OCI-LY3 (cell line): ENCODE results near the gene ASCC1.
A peak's percentile ranks its signal among the peaks of the same experiment; 100 is the strongest.

Experiments used
- H2AFZ ChIP-seq: fragments of 200-600, 300-600 bp; shearing (Covaris generic); 2 replicates; pipeline ENCODE4 v1.6.0; 2014; ENCODE audit warnings: antibody characterized with exemption, low read depth, low read length
- H3K27ac ChIP-seq: fragments of 200-600, 300-600 bp; sonication (generic); 2 replicates; pipeline ENCODE4 v1.5.1; 2014; ENCODE audit warnings: mild to moderate bottlenecking, low read length, moderate library complexity, mixed read lengths
- H3K27me3 ChIP-seq: fragments of 200-600, 300-600 bp; sonication (generic); 2 replicates; pipeline ENCODE4 v1.6.1; 2014; ENCODE audit warnings: low read depth, low read length, mixed read lengths
- H3K36me3 ChIP-seq: fragments of 200-600, 300-600 bp; sonication (generic); replicated peaks from 2 replicates; pipeline ENCODE3; 2014; ENCODE audit warnings: low read depth, low read length, mixed read lengths
- H3K4me1 ChIP-seq: fragments of 300-600, 200-600 bp; sonication (generic); 2 replicates; pipeline ENCODE4 v1.6.1; 2014; ENCODE audit warnings: low read length, mixed read lengths
- H3K4me2 ChIP-seq: fragments of 200-600, 300-600 bp; sonication (generic); 2 replicates; pipeline ENCODE4 v1.6.1; 2014; ENCODE audit warnings: low read length, mixed read lengths
- H3K4me3 ChIP-seq: fragments of 300-600, 200-600 bp; sonication (generic); 2 replicates; pipeline ENCODE4 v1.5.1; 2014; ENCODE audit warnings: antibody characterized with exemption, mild to moderate bottlenecking, low read length, moderate library complexity
- H3K79me2 ChIP-seq: fragments of 300-600, 200-600 bp; shearing (Covaris generic); 2 replicates; pipeline ENCODE4 v1.6.1; 2014; ENCODE audit warnings: mild to moderate bottlenecking, low read length, mixed read lengths
- H3K9ac ChIP-seq: fragments of 300-600, 200-600 bp; shearing (Covaris generic); 2 replicates; pipeline ENCODE4 v1.6.0; 2014; ENCODE audit warnings: mild to moderate bottlenecking, low read length, moderate library complexity
- H3K9me3 ChIP-seq: fragments of 200-600, 300-600 bp; shearing (Covaris generic); 2 replicates; pipeline ENCODE4 v1.6.1; 2014; ENCODE audit warnings: low read length, mixed read lengths; ENCODE audit not compliant: insufficient read depth
- H4K20me1 ChIP-seq: fragments of 200-600, 300-600 bp; sonication (generic); 2 replicates; pipeline ENCODE4 v1.6.1; 2016; ENCODE audit warnings: low read length, mixed read lengths; ENCODE audit not compliant: insufficient read depth
- CTCF ChIP-seq: fragments of 200-600, 300-600 bp; sonication (generic); IDR thresholded peaks from 2 replicates; pipeline ENCODE4 v1.5.1; 2014; ENCODE audit warnings: antibody characterized with exemption, low read length, low read depth
- EZH2phosphoT487 ChIP-seq: fragments of 200-600 bp; shearing (Covaris generic); IDR thresholded peaks from 2 replicates; pipeline ENCODE4 v1.6.1; 2018; ENCODE audit warnings: antibody characterized with exemption, mixed run types, low read depth

The ASCC1 gene

GRCh38 chr10:72175149-72175548 lies 40.9 kb downstream of the ASCC1 start:
- Histone ChIP-seq H3K4me2 (peak overlapping the region; percentile 37), H3K36me3 (no peaks in the 10 kb centered on the region), H3K27ac (peak overlapping the region; percentile 56), H3K4me3 (0 out of 2 replicates have a peak overlapping the region, but pooled peaks have one; percentile 10), H2AFZ (no peak overlapping the region), H4K20me1 (no peaks in the 10 kb centered on the region), H3K4me1 (peaks cover 29% of the 10 kb centered on the region), H3K79me2 (no peaks in the 10 kb centered on the region), H3K9me3 (no peaks in the 10 kb centered on the region), H3K9ac (no peak overlapping the region), H3K27me3 (no peaks in the 10 kb centered on the region)
- no peak for TF ChIP-seq CTCF
- no peak for TF ChIP-seq EZH2phosphoT487

GRCh38 chr10:72174297-72174662 lies 41.8 kb downstream of the ASCC1 start:
- H3K9ac ChIP-seq = no peak overlapping the region
- peaks cover 29% of the 10 kb centered on the region for H3K4me1 ChIP-seq
- H3K4me3 ChIP-seq = no peak overlapping the region
- no peaks in the 10 kb centered on the region for H4K20me1 ChIP-seq
- no peak overlapping the region for H2AFZ ChIP-seq
- H3K36me3 ChIP-seq = no peaks in the 10 kb centered on the region
- no peaks in the 10 kb centered on the region for H3K79me2 ChIP-seq
- H3K9me3 ChIP-seq = no peaks in the 10 kb centered on the region
- TF ChIP-seq CTCF = no peak
- TF ChIP-seq EZH2phosphoT487 = no peak
- H3K4me2 ChIP-seq = peak overlapping the region; percentile 37; the same call in 1 of the 2 replicates
- peak overlapping the region; percentile 56 for H3K27ac ChIP-seq
- H3K27me3 ChIP-seq = no peaks in the 10 kb centered on the region

GRCh38 chr10:72173619-72174296 lies 42.3 kb downstream of the ASCC1 start:
- no peak for TF ChIP-seq CTCF
- no peak for TF ChIP-seq EZH2phosphoT487
- Histone ChIP-seq H3K9me3 (no peaks in the 10 kb centered on the region), H2AFZ (no peak overlapping the region), H3K4me2 (peak overlapping the region; percentile 37; the same call in 1 of the 2 replicates), H4K20me1 (no peaks in the 10 kb centered on the region), H3K27me3 (no peaks in the 10 kb centered on the region), H3K4me1 (peaks cover 29% of the 10 kb centered on the region), H3K9ac (no peak overlapping the region), H3K36me3 (no peaks in the 10 kb centered on the region), H3K4me3 (no peak overlapping the region), H3K27ac (peak overlapping the region; percentile 56; the same call in 1 of the 2 replicates), H3K79me2 (no peaks in the 10 kb centered on the region)

GRCh38 chr10:72173262-72173618 lies 42.8 kb downstream of the ASCC1 start:
- Histone ChIP-seq H3K9me3 (no peaks in the 10 kb centered on the region), H3K4me1 (peaks cover 29% of the 10 kb centered on the region), H3K4me3 (no peak overlapping the region), H3K27me3 (no peaks in the 10 kb centered on the region), H3K27ac (no peak overlapping the region), H3K9ac (no peak overlapping the region), H3K36me3 (no peaks in the 10 kb centered on the region), H4K20me1 (no peaks in the 10 kb centered on the region), H3K79me2 (no peaks in the 10 kb centered on the region), H3K4me2 (no peak overlapping the region), H2AFZ (no peak overlapping the region)
- TF ChIP-seq EZH2phosphoT487 = no peak
- no peak for TF ChIP-seq CTCF
